Epithelial cell of proximal tubule (primary cell): ENCODE measurements around the gene ARL16. TPM values are rescaled to one million over a fixed set of nuclear protein-coding genes. Genes with fewer than 3 reads are reported as not detected.

Source experiments
- DNase-seq: peaks from one replicate; pipeline ENCODE4 v3.0.0-alpha.2; 2011; ENCODE audit warnings: low read depth
- H3K4me3 ChIP-seq: 2 replicates; pipeline ENCODE4 v1.5.1; 2011; ENCODE audit warnings: low read depth, mild to moderate bottlenecking, low read length
- CTCF ChIP-seq: conservative IDR thresholded peaks from 2 replicates; pipeline ENCODE4 v1.5.1; 2012; ENCODE audit warnings: low read depth, mild to moderate bottlenecking, low read length
- total RNA-seq: library from RNA; depleted of rRNA; stranded (reverse); fragments of >200 nt; gene quantifications from 2 replicates; pipeline ENCODE4 v1.2.3, GENCODE V29; 2015

The ARL16 gene
- total RNA-seq, 1 donor from 2014 or later: 59.0 TPM

DNA sequence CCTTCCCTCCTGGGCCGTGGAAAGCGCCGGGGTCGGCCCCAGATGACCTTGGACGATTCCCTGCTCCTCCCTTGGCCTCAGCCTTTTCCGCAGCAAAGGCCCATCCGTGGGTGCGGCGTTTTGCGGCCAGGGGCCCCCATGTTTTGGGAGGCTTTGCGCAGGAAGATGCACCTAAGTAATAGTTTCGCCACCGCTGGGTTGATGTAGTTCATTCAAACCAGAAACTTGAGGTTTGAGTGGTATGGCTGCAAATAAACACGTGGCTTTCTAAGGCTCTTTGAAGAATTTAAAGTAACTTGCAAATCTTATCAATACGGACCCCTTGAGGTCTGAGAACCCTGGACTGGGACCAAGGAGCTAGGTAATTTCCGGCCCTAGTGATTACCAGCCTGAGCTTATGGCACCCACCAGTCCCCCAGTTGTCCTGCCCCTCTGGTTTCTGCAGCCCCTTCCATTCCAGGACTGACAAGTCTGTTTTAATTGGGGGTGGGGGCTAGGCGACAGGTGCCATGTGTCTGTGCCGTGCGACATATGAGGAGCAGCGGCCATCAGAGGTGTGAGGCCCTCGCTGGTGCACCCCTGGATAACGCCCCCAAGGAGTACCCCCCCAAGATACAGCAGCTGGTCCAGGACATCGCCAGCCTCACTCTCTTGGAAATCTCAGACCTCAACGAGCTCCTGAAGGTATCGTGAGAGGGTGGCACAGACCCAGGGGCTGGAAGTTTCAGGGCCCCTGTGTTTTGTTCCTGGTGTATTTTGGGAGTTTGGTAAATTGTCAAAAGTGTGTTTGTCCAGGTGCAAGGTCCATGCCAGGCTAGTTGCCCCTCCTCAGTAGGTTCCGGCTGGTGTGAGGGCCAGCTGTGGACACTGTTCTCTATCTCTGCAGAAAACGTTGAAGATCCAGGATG, 20.4 kb upstream of the ARL16 start:
- H3K4me3 ChIP-seq: peak overlapping the region; percentile 96
- TF ChIP-seq CTCF: no peak
- DNase-seq: no peak

DNA sequence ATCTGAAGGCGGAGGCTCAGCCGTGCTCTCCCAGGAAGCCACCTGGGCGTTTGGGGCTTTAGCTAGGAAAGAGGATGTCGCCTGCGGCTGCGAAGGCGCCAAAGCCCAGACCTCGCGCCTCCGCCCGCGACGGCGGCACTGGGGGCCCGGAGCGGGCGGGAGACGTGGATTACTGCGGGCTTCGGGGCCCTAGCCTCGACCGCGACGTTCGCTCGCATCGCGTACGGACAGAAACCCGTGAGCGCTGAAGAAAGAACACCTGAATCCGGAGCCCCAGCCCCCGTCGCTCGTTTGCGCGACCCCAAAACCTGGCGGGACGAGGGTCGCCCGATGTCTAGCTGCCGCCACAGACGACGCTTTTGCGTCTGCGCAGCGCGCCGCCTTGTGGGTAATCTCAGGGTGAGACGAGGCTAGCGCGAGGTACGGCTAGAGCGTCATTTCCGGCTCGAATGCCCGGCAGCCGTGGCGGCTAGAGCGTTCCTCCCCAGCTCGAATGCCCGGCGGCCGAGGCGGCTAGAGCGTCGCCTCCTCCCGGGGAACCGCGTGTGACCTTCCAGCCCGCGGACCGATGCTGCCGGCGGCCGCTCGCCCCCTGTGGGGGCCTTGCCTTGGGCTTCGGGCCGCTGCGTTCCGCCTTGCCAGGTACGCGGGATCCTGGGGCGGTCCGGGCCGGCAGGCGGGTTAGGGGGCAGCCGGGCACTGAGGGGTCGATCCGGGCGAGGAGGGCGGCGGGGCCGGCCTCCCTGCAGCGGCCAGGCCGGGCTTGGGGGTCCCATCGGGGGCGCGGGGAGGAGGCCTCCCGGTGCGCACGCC, 19.5 kb upstream of the ARL16 start, which contains the start of gene MRPL12:
MRPL12 (plus strand) TSS at position 434 of the 813 bp plus-strand sequence; CDS start at position 569, 135 bp downstream.
- TF ChIP-seq CTCF: no peak
- DNase-seq: no peak
- peak within 1 kb of the TSS; percentile 96 for H3K4me3 ChIP-seq

DNA sequence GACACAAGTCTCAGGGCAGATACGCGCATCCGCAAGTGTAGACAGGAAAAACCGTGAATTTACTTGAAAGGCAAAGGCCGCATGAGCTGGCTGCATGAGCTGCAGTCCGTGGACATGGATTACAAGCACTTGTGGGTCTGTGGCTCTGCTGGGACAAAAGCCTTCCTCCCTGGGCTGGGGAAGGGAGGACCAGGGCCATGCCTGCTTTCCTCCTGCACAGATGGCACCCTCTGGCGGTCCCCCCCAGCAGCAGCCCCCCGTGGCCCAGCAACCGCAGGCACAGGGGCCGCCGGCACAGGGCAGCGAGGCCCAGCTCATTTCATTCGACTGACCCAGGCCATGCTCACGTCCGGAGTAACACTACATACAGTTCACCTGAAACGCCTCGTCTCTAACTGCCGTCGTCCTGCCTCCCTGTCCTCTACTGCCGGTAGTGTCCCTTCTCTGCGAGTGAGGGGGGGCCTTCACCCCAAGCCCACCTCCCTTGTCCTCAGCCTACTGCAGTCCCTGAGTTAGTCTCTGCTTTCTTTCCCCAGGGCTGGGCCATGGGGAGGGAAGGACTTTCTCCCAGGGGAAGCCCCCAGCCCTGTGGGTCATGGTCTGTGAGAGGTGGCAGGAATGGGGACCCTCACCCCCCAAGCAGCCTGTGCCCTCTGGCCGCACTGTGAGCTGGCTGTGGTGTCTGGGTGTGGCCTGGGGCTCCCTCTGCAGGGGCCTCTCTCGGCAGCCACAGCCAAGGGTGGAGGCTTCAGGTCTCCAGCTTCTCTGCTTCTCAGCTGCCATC, 17.9 kb upstream of the ARL16 start:
- TF ChIP-seq CTCF: peak; percentile 23
- no peak for DNase-seq
- H3K4me3 ChIP-seq: peak overlapping the region; percentile 96

DNA sequence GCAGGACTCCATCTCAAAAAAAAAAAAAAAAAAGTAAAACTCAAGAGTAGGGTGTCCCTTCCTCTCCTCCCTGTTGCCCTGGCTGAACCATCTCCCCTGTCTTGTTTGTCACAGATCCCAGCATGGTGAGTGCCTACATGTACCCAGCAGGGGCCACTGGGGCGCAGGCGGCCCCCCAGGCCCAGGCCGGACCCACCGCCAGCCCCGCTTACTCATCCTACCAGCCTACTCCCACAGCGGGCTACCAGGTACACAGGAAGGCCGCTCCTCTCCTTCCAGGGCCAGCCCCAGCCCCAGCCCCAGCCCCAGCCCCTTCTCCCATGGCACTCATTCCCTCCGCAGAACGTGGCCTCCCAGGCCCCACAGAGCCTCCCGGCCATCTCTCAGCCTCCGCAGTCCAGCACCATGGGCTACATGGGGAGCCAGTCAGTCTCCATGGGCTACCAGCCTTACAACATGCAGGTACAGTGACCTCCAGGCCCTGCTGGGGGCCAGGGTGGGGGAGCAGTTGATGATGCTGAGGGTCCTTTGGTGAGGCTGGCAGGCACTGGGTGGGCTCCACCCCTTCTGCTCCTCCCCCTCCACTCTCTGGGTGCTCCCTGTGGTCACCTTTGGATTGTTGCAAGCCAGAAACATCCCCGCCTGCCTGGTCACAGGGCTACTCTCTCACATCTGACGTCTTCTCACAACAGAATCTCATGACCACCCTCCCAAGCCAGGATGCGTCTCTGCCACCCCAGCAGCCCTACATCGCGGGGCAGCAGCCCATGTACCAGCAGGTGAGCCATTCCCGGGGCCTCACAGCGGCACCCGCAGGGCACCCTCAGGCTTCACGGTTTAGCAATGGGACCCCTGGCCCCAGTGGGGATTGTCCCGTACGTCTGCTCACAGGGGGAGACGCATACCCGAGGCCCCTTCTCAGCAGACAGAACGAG, 17.0 kb upstream of the ARL16 start:
- no peak for TF ChIP-seq CTCF
- no peak overlapping the region for H3K4me3 ChIP-seq
- no peak for DNase-seq

DNA sequence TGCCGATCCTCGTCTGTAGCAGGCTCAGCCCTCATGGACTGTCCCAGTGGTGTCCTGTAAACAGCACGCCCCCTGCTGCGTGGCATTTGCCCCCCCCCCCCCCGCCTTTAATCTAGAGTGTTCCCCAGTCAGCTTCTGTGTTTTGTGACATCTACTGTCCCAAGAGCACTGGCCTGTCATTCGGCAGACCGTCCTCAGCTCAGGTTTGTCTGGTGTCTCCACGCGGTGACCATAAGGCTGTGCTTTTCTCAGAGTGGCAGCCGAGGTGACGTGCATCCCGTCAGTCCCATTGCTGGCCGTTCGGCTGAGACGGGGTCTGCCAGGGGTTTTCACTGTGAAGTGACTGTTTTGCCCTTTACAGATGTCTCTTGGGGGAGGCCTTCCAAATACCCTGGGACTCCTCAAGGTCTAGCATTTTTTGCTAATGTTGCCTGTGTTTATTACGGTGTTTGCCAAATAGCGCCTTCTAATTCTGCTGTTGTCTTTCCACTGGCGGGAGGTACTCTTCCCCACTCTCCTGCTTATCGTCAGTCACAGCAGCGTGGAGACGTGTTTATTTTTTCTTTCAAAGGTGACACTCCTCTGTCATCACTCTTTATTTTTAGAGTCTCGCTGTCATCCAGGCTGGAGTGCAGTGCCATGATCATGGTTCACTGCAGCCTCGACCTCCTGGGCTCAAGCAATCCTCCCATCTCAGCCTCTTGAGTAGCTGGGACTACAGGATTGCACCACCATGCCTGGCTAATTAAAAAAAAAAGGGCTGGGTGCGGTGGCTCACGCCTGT, 13.9 kb upstream of the ARL16 start:
- no peak for TF ChIP-seq CTCF
- no peak overlapping the region for H3K4me3 ChIP-seq
- no peak for DNase-seq
